GM12874 (cell line): Measurements from ENCODE around the gene STK10.

Experiments used
- CTCF ChIP-seq: IDR thresholded peaks from 2 replicates; pipeline ENCODE4 v1.5.1; 2011; ENCODE audit warnings: low read depth, mild to moderate bottlenecking, control low read depth, low read length, moderate library complexity; ENCODE audit not compliant: insufficient read depth

The STK10 gene

DNA sequence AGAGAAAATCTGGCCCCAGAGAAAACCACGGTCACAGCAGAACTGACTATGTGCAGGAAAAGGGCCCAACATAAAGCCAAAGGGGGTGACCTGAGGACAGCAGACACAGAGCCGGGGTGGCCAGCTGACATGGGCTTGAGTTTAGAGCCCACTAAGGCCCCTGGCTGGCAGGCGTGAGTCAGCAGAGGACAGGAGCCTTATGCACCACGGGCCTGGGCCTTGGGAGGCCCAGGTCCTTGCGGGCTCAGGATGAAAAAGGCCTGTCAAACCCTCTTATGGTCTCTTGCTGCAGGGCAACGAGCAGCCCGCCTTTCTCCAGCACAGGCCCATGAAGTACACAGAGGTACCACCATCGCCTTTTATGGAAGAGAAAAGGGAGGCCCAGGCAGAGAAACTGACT lies 19.7 kb downstream of the STK10 start:
- no peak for TF ChIP-seq CTCF

- TF ChIP-seq CTCF: no peak
Observed at GRCh38 chr5:172167895-172168294, 20.1 kb downstream of the STK10 start.

DNA sequence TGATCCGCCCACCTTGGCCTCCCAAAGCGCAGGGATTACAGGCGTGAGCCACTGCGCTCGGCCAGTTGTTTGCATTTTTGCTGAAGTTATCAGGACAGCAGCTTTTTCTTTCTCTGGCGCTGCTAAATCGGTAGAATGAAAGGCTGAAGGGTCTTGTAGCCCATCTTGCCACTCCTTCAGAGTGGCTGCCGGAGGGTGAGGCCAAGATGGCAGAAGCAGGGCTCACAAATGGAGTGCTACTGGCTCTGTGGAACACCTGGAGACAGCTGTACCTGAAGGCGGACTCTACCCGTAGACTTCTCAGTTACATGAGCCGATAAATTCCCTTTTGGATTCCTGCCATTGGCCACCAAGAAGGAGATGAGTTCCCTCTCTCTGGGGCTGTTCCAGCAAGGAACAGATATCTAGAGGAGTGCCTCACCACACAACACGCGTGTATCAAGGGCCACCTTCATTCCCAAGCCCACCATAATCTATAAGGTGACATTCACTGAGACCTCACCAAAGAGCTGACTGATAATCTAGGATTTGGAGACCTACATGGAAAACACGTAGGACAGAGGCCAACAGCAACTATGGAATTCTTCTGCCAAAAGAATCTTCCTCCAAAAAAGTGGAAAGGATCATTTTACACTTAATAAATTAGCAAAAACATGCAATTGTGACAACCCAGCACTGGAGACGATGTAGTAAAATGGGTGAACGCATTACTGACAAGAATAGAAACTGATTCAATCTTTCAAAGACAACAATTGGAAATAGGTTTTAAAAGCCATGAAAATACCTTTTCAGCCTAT lies 21.8 kb downstream of the STK10 start:
- TF ChIP-seq CTCF: no peak

GRCh38 chr5:172165465-172165864 lies 22.6 kb downstream of the STK10 start:
- TF ChIP-seq CTCF: no peak

DNA sequence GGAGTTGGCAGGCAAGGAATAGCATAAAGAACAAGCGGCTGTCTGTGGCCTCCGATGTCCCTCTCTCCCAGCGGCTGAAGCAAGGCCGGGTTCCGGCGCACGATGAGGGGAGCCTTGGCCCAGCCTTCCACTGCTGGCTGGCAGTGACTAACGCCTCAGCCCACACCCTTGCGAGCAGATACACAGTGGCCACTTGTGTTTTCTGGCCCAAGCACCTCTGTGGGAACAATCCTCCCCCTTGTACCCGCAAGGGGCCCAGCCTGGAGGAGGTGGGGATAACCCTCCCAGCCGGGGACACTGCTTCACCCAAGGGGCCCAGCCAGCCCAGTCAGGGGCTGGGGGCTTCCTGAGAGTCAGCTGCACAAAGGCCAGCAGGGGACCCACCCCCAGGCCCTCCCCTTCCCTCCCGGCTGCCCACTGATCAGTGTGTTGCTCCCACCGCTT lies 23.2 kb downstream of the STK10 start:
- no peak for TF ChIP-seq CTCF

DNA sequence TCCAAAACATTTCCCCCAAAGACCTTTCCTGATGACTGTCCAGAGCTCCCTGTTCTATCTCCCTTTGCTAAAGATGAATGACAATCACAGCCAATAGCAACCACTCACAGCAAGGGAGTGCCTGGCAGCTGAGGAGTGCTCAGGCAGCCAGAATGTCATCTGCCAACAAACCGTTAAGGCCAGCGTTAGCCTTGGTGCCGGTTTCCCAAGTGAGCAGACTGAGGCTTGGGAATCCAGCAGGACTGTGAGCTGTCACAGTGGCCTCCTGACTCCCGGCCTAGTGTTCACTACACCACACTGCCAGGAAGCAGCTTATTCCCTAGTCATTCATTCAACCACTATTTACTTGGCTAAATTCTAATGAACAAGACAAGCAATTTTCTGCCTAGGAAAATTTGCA lies 24.7 kb downstream of the STK10 start:
- no peak for TF ChIP-seq CTCF

GRCh38 chr5:172162987-172163343 lies 25.1 kb downstream of the STK10 start:
- no peak for TF ChIP-seq CTCF
